Globus pallidus (tissue), 1 donor: ENCODE data around the gene ARL3.
"Not testable (repeated sequence)": the region's sequence is repeated elsewhere in the genome, so short reads cannot be mapped to it uniquely, and the experiment has no call there.

Experiments used
- DNase-seq: peaks from one replicate; pipeline ENCODE4 v3.0.0-alpha.2; 2015; ENCODE audit warnings: low spot score

The ARL3 gene, protein sequence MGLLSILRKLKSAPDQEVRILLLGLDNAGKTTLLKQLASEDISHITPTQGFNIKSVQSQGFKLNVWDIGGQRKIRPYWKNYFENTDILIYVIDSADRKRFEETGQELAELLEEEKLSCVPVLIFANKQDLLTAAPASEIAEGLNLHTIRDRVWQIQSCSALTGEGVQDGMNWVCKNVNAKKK

DNA sequence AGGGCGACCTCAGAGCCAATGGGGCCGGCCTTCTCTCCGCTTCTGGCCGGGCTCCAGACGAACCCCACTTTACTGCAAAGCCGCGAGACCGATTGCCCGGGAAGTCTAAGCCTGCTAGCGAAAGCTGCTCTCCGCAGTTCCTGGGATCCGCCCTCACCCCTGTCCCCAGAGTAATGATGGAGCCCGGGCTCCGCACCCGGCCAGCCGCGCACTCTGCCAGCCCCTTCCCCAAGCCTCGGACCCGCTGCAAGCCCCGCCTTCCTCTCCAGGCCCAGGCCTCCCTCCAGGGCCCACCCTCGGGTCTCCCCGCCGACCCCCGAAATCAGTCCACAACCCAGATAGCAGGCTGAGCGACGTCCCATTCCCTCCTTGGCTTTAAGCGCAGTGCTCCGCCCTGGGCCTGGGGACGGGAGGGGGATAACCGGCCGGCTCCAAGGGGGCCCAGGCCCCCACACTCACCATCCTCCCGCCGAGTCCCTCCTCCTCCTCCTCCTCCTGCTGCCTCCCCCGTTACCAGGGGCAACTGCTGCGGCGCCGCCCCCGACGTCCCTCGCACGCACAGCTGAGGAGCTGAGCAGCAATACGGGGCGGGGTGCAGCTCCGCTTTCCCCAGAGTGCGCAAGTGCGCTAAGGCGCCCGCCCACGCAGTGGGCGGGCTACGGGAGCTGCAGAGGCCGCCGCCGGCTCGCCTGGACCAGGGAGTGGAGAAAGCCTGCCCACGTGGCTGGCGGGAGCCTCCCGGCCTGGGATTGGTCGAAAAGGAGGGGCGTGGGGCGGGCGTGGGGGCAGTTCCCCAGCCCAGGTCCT lies at the start of gene ARL3:
ARL3 (minus strand) TSS at position 584 of the 807 bp plus-strand sequence; CDS start at position 462, 122 bp downstream.
- peak; percentile 98 for DNase-seq

DNA sequence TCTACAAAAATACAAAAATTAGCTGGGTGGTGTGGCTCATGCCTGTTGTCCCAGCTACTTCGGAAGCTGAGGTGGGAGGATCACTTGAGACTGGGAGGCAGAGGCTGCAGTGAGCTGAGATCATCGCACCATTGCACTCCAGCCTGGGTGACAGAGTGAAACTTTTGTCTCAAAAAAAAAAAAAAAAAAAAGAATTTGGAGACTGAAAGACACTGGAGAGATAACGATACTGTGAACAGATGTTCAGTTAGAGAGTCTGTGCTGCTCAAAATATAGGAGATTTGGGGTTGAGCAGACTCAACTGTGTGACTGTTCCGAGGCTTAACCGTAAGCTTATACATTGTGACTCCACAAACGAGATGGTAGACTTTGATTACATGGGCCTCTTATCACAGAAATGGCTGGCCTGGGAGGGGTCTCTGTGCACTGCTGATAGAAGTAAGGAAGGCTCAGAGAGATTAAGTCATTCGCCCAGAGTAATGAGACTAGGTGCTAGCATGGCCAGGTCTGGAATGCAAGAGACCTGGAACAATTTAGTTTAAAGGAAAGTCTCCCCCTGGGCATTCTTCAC lies 48.9 kb upstream of the ARL3 start:
- no peak for DNase-seq

DNA sequence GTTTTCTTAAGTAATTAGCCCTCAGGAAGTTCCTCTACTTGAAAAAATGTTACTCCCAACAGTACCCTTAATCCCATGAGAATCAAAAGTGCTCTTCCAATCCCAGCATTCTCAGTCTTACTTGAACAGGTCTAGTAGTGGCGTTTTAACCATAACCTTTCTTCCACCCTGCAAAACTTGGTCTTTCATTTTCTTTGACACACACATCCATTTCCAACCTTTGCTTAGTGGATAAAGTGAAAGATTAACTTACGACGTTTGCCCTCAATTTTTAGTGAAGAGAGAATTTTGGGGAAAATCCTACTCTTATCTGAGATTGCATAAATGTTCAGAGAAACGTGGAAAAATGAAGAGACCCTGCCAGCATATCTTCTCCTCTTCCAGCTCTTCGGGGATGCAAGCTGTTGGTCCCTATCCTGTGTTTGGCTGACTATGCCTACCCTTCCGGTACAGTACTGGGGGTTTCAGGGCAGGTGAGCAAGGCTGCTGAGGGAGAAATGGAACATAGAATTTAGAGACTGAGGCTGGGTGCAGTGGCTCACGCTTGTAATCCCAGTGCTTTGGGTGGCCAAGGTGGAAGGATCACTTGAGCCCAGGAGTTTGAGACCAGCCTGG lies 48.3 kb upstream of the ARL3 start:
- no peak for DNase-seq

DNA sequence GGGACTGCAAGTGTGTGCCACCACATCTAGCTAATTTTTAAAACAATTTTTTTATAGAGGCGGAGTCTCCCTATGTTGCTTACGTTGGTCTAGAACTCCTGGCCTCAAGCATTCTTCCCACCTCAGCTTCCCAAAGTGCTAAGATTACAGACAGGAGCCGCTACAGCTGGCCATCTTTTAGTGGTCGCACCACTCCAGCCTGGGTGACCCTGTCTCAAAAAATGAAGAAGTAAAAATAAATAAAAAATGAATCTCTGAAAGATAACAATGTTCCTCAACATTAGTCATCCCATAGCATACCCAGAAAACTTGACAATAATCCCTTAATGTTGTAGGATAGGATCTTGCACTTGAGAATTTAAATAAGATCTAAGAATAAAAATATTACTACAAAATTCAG lies 47.8 kb upstream of the ARL3 start:
- DNase-seq = no peak

DNA sequence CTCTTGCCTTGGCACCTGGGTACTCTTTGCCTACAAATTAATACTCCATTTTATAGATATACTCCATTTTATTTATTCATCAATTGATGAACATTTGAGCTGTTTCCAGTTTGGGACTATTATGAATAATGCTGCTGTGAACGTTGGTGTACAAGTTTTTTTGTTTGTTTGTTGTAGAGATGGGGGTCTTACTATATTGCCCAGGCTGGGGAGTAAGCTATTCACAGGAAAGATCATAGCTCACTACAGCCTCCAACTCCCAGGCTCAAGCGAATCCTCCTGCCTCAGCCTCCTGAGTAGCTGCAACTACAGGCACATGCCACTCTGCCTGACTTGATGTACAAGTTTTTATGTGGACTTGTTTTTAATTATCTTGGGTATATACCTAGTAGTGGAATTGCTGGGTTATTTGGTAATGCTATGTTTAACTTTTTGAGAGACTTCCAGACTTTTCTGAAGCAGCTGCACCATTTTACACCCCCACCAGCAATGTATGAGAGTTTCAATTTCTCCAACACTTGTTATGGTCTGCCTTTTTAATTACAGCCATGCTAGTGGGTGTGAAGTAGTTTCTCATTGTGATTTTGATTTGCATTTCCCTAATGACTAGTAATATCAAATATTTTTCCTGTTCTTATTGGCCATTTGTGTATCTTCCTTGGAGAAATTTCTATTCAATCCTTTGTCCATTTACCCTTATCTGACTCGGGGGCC lies 45.5 kb upstream of the ARL3 start:
- DNase-seq = no peak

DNA sequence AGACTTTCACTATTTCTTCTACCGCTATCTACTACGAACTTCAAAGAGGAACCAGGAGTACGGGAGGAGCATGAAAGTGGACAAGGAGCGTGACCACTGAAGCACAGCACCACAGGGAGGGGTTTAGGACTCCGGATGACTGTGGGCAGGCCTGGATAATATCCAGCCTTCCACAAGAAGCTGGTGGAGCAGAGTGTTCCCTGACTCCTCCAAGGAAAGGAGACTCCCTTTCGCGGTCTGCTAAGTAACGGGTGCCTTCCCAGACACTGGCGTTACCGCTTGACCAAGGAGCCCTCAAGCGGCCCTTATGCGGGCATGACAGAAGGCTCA lies 44.7 kb upstream of the ARL3 start:
- not testable (repeated sequence) for DNase-seq

DNA sequence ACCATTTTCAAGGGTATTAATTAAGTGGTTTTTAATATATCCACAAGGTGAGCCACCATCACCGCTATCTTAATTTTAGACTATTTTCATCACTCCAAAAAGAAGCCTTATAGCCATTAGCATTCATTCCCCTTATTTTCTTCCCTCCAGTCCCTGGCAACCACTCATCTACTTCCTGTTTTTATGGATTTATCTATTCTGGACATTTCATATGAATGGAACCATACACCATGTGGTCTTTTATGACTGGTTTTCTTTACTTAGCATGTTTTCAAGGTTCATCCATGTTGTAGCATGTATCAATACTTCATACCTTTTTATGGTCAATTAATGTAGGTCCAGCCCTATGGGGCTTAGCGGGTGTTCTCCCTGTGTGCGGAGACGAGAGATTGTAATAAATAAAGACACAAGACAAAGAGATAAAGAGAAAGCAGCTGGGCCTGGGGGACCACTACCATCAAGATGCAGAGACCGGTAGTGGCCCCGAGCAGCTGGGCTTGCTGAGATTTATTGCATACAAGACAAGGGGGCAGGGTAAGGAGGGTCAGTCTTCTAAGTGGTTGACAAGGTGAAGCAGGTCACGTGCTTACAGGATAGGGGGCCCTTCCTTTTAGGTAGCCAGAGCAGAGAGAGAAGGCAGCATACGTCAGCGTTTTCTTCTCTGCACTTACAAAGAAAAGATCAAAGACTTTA lies 44.2 kb upstream of the ARL3 start:
- no peak for DNase-seq

DNA sequence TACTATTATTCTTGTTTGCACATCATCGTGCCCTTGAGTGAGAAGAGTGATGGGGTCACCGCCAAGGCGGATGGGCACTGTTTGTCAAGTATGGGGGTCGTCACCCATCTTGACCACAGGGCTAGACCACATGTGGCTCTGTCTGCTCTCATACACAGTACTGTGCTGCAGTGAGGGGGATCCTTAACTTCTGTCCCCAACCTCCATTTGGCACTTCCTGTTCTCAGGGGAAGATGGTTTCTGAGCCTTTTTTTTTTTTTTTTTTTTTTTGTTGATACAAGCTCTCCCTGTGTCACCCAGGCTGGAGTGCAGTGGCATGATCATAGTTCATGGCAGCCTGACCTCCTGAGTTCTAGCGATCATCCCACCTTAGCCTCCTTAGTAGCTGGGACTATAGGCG lies 43.1 kb upstream of the ARL3 start:
- DNase-seq = no peak

DNA sequence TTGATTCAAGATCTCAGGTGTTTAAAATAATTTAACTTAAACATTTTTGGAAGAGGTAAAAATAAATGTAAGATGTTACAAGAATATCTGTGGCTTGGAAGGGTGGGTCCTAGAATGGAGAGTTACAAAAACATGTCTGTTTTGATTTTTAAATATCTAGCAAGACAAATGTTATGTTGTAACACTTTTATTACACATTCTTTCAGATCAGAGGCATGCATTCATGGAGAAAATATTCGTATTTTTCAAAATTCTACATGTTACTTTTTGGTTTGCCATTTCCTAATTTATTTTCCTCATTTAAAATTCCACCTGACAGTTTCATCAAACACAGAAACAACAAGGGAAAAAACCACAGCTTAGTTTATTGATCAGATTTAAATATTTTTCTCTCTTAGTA lies 39.5 kb upstream of the ARL3 start:
- no peak for DNase-seq

DNA sequence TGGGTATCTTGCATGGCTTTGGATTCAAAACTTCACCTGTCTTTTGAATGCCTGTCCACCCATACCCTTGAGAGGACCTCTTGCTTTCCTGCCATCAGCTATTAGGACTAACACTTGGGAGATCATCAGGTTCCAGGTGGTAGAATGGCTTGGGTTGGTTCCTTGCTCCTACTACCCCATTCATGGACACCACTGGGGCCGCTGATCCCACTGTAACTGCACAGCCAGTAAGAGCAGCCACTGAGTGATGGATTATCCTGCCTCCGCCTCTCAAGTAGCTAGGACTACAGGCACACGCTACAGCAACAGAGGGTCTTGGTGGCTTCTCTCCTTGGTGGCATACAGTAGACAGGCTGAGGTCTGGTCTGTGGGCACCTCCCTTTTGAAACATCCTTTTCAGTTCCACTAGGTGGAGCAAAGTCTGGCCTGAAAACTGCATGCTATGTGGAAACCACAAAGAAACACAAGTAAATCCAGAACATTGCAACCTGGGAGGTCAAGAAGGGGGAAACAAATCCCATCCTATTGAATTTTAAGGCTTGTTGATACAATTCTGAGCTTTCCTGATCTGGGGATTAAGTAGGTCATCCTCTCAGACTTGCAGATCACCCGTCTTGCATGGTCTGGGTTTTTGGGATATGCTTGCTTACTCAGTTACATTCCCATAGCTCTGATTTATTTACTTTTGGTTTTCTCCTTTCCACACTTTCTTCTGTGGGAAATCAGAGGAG lies 38.9 kb upstream of the ARL3 start:
- DNase-seq = peak; percentile 27

DNA sequence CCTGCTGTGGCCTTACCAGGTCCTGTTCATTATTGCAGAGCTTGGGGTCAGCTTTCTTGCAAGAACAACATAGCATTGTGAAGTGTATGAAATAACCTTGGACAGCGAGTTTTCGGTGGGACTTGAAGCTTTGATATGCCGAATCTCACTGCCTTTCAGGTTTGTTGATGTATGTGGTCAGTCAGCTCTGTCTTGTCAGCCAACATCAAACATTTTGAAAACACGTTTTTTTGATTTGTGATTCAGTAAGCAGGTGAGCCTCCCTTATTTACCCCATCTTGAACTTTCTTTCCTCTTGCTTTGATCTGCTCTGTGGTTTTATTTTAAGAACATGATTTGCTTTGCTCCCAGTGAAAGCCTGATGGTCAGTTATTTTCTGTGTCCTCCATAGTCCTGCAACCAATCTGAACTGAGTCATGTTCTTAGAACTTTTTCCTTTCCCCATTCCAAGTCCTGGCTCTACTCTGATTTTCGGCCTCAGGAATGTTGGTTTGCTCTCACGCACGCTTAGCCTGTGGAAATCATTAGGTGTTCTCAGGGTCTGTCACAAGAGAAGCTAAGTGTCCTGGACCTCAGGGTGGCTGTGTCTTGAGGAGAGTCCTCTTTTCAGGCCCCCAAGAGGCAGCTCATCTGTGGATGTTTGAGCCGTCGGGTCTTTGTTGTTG lies 38.2 kb upstream of the ARL3 start:
- no peak for DNase-seq

DNA sequence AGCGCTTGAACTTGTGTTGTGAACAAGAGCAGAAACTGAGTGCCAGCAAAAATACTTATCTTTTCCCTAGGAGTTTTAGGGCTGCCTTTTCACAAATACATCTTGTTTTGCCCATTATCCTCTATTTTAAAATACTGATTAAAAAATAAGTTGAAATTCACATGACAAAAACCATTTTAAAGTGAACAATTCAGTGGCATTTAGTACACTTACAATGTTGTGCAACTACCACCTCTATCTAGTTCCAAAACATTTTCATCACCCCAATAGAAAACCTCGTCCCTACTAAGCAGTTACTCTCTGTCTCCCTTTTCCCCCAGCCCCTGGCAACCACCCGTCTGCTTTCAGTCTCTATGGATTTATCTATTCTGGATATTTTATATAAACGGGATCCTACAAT lies 31.0 kb upstream of the ARL3 start:
- DNase-seq = no peak

DNA sequence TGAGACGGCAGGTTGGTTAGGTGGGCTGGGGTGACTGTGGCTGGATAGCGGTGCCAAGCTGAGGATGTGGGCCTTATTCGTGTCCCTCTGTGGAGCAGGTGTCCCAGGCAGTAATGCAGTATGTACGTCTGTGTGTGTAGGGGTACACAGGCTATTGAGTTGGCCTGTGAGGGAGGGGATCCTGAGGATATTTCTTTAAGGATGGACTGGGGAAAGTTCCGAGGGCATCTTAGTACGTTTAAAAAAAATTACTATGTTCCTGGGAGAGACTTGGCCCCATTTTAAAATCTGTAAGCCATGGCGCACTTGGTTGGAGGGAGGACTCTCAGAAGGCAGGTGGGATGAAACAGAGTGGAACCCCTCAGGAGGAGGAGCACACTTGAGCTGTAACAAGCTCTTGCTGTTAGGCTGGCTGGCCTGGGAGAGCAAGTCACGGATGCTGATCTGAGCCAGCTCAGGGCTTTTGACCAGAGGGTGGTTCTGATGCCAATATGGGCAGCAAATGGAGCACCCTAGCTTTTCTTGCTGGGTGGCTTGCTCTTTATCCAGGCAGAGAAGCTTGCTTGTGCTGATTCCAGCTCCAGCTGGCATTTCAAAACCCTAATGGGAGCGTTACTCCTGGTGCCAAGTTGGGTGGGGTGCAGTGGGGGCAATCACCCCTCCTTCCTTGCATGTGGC lies 30.3 kb upstream of the ARL3 start:
- DNase-seq = no peak

DNA sequence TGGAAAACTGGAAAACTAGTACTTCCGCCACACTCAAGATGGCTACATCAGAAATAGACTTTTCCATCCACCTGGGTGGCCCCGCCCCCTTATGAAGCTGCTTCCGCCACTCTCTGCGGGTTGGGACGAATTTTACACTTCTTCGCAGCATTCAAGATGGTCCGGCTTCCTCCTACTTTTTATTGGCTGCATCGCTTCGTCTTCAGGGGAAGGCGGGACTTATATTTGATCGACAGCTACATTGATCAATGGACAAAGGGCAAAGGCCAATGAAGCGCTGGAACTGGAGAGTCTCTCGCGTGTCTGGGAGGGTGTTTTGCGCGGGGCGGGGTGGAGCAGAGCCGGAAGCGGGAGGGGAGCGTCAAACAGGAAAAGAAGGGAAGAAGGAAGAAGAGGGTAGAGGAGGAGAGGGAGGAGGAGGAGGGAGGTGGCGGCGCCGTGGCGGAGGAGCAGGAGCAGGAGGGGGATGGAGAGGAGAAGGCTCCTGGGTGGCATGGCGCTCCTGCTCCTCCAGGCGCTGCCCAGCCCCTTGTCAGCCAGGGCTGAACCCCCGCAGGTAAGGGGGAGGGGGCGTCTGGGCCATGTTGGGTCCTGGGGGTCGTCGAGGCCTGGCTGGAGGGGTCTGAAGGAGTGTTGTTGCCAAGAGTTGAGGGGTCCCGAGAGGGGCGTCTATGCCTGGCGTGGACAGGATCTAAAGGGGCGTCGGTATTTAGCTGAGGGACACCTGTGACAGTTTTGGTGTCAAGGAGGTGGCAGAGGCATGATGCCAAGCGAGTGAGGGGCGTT lies 29.6 kb upstream of the ARL3 start, which contains the start of gene WBP1L:
WBP1L (plus strand) TSS at position 361 of the 786 bp plus-strand sequence; CDS start at position 467, 106 bp downstream.
- peak; percentile 100 for DNase-seq

DNA sequence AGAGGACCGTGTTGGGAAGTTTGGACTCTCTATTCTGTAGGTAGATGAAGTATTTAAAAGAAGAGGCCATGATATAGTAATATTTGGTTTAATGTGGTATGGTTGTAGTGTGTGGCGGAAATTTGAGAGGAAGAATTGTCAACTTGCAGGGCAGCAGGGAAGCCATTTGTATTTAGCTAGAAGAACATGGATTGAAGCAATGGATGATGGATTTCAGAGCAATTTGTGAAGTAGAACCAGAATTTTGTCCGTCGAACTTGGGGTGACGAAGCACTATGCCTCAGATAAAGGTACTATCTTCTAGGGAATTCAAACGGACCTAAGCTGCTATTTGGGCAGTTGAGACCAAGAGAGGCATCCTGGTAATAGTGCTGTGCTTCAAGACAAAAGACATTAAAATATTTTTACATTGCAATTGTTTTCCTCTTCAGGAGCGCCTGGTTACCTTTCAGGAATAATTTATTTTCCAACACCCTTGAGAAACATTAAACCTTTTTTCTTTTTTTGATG lies 28.9 kb upstream of the ARL3 start:
- DNase-seq = no peak

DNA sequence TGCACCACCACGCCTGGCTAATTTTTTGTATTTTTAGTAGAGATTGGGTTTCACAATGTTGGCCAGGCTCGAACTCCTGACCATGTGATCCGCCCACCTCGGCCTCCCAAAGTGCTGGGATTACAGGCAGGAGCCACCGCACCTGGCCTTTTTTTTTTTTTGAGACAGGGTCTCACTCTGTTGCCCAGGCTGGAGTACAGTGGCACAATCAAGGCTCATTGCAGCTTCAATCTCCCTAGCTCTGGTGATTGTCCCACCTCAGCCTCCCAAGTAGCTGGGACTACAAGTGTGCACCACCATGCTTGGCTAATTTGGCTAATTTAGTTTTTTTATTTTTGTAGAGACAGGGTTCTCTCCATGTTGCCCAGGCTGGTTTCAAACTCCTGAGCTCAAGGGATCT lies 28.1 kb upstream of the ARL3 start:
- DNase-seq = not testable (repeated sequence)

DNA sequence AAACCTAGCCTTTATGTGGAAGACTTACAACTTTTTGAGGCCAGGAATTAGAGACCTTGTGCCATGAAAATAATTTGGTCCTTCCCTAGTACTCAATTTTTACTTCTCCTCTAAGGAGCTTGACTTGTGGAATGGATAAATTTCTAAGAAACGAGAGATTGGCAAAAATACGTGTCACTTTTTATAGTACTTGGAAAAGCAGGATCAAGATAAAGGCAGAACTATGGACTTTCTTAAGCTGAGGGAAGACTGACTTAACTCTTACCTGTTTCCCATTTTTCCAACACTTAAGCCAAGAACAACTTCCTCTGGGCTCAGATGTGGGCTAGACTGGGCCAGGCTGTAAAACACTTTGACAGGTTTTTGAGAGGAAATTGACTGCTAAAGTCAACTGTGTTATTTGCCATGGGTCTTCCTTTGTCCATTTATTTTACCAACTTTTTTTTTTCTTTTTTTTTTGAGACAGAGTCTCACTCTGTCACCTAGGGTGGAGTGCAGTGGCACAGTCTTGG lies 27.6 kb upstream of the ARL3 start:
- DNase-seq = no peak

DNA sequence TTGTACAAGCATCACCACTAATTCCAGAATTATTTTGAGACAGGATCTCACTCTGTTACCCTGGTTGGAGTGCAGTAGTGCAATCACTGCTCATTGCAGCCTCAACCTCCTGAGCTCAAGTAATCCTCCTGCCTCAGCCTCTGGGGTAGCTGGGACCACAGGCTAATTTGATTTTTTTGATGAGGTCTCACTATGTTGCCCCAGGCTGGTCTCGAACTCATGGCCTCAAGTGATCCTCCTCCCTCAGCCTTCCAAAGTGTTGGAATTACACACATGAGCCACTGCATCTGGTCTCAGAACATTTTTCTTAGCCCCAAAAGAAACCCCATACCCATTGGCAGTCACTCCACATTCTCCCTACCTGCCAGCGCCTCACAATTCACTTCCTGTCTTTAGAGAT lies 26.0 kb upstream of the ARL3 start:
- no peak for DNase-seq

DNA sequence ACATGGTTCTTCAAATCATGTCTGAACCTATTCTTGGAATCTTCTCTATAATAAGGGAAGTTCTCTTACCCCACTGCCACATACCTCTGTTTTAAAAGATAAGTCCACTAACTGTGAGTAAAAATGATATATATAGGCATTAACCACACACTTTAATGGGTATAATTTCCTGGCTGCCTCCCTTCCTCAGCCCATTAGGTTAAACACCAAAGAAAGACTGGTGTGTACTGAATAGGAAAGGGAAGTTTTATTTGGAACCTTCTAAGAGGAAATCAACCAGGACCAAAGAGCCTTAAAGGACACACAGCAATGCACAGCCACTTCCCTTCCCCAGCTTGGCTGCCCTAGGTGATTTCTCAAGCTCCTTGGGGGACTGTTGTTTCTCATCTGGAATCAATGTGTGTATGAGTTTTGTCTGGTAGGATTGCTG lies 24.5 kb upstream of the ARL3 start:
- no peak for DNase-seq
